ENCODE data around the gene SLC25A45. TPM values are rescaled to one million over a fixed set of nuclear protein-coding genes. Genes with fewer than 3 reads are reported as not detected.
"Not testable (repeated sequence)": the region's sequence is repeated elsewhere in the genome, so short reads cannot be mapped to it uniquely, and the experiment has no call there.

Gene SLC25A45
- total RNA-seq, 1 donor from 2014 or later, result 3.7 TPM

DNA sequence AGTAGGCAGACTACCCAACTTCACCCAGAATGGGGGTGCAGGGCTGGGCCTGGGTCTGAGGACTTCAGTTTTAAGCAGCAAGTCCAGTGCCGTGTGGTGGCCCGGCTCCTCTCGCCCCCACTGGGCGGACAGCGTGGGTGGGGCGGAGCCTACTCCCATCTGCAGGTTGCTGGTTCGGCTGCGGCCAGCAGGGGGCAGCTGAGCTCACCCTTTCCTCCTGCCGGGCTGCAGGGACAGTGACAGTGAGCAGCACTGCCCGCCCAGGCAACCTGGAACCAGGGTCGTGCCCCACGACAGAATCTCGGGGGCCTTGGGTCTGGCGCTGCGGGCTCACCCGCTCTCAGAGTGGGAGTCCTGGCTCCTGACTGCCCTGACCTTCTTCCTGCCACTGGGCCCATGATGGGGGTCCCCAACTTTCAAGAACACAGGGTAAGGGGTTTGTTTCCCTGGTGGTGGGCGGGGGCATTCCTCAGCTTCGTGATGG, 33.9 kb upstream of the SLC25A45 start:
- peak overlapping the region; percentile 89 to 99 (median 95) for H3K9ac ChIP-seq (ENCODE audit: low read depth in 1 of 3, low read length in 3 of 3)
- H3K4me1 ChIP-seq (ENCODE audit: control insufficient read depth in 3 of 3, insufficient read depth in 3 of 3, low read length in 3 of 3), result peaks cover 76 to 78% (median 77%) of the 10 kb centered on the region in 3 donors
- peak overlapping the region; percentile 73 to 84 (median 79) for H3K4me3 ChIP-seq (ENCODE audit: low read length in 3 of 3)
- no peaks in the 10 kb centered on the region for H3K36me3 ChIP-seq (ENCODE audit: control insufficient read depth in 3 of 3, insufficient read depth in 3 of 3, low read length in 3 of 3)
- H3K27ac ChIP-seq (ENCODE audit: low read depth, low read length), result peak overlapping the region; percentile 99
- H3K9me3 ChIP-seq (ENCODE audit: control insufficient read depth in 3 of 3, low read length in 3 of 3), result no peaks in the 10 kb centered on the region
- no peaks in the 10 kb centered on the region for H3K27me3 ChIP-seq (ENCODE audit: control insufficient read depth in 3 of 3, insufficient read depth in 3 of 3, low read length in 3 of 3)

DNA sequence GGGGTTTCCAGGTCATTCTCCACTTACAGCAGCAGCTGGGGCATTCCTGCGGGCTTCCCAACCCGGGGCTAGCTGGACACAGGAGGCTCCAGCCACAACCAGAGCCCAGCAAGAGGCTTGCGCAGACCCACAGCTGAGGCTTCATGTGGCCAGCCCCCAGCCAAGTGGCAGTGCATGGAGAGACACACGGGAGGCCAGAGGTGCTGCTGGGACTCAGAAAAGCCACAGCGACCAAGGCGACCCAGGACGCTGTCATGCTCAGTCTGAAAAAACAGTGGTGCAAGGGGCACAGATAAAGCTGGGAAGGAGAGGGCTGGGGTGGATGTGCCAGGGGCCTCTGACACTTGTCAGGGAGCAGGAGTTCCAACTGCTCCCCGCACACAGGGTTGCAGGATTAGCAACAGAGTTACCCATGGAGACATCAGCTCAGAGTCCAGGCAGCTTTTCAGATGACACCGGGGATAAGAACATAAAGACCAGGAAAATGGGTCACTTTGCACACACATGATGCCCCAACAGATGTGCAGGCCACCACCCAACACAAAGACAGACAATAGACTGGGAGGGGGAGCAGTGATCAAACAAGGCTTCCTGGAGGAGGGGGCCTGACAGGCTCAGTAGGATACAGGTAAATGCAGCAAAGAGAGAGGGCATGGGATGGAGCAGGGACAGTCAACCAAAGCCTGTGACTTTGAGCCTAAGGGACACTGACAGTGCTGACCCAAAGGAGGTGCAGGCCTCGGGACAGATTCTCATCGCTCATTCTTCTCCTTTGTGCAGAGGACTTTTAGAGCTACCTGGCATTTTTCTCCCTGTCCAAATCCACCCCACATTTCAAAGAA, 33.3 kb upstream of the SLC25A45 start:
- peaks cover 70 to 72% (median 71%) of the 10 kb centered on the region in 3 donors for H3K4me1 ChIP-seq (ENCODE audit: control insufficient read depth in 3 of 3, insufficient read depth in 3 of 3, low read length in 3 of 3)
- H3K9ac ChIP-seq (ENCODE audit: low read depth in 1 of 3, low read length in 3 of 3), result peak overlapping the region; percentile 63 to 99 (median 89)
- no peaks in the 10 kb centered on the region for H3K9me3 ChIP-seq (ENCODE audit: control insufficient read depth in 3 of 3, low read length in 3 of 3)
- H3K4me3 ChIP-seq (ENCODE audit: low read length in 3 of 3), result peak overlapping the region; percentile 73 to 84 (median 79)
- H3K27ac ChIP-seq (ENCODE audit: low read depth, low read length), result peak overlapping the region; percentile 99
- no peaks in the 10 kb centered on the region for H3K27me3 ChIP-seq (ENCODE audit: control insufficient read depth in 3 of 3, insufficient read depth in 3 of 3, low read length in 3 of 3)
- H3K36me3 ChIP-seq (ENCODE audit: control insufficient read depth in 3 of 3, insufficient read depth in 3 of 3, low read length in 3 of 3), result peaks cover 0 to 4% (median 2%) of the 10 kb centered on the region in 3 donors

DNA sequence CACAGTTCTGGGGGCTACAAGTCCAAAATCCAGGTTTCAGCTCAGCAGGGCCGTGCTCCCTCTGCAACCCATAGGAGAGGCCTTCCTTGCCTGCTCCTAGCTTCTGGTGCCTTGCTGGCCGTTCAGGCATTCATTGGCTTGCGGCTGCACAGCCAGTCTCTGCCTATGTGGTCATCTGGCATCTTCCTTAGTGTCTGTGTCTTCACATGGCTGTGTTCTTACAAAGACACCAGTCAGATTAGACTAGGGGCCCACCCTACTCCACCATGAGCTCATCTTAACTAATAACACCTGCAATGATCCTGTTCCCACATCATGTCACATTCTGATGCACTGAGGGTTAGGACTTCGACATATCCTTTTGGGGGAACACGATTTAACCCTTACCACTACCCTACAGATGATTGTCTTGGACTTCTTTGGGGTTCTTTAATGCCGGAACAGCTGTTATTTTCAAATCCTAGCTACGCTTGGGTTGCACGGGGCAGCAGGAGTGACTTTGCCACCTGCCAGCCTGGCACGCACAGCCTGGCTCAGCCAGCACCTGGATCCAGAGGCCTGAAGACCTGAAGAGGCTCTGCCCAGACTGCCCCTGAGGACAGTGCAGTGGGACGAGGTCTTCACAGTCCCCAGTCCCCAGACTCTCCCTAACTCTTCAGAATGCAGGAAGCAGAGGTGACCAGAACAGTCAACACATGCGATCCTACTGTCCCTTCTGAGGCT, 32.5 kb upstream of the SLC25A45 start:
- Histone ChIP-seq H3K36me3 (ENCODE audit: control insufficient read depth in 3 of 3, insufficient read depth in 3 of 3, low read length in 3 of 3) (peaks cover under 1 to 5% (median 2%) of the 10 kb centered on the region in 3 donors), H3K4me3 (ENCODE audit: low read length in 3 of 3) (peak overlapping the region in 2 of 3 donors; percentile 79 to 84), H3K9me3 (ENCODE audit: control insufficient read depth in 3 of 3, low read length in 3 of 3) (no peaks in the 10 kb centered on the region), H3K27me3 (ENCODE audit: control insufficient read depth in 3 of 3, insufficient read depth in 3 of 3, low read length in 3 of 3) (no peaks in the 10 kb centered on the region), H3K4me1 (ENCODE audit: control insufficient read depth in 3 of 3, insufficient read depth in 3 of 3, low read length in 3 of 3) (peaks cover 62 to 65% (median 64%) of the 10 kb centered on the region in 3 donors), H3K27ac (ENCODE audit: low read depth, low read length) (peak overlapping the region; percentile 99), H3K9ac (ENCODE audit: low read depth in 1 of 3, low read length in 3 of 3) (peak overlapping the region; percentile 63 to 99 (median 89))

DNA sequence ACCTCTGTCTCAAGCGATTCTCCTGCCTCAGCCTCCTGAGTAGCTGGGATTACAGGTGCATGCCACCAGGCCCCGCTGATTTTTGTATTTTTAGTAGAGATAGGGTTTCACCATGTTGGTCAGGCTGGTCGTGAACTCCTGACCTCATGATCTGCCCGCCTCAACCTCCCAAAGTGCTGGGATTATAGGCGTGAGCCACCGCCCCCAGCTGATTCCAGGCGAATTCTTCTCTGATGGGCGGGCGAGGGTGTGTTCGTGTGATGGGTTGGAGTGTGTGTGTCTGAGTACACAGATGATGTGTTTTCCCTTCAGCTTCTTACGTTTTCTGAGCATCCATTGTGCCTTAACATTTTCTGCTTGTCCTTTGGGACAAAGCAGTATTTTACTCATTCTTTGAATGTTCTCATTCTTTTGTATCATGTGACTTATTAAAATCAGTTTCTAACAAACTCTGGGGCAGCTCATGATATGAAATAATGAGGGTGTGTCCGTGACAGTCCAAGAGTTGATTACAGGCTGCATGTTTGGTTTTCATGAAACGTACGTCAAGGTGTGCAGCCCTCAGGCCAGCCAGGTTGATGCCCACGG, 30.7 kb upstream of the SLC25A45 start:
- H3K36me3 ChIP-seq (ENCODE audit: control insufficient read depth in 3 of 3, insufficient read depth in 3 of 3, low read length in 3 of 3), result peaks cover 4 to 14% (median 12%) of the 10 kb centered on the region in 3 donors
- H3K9ac ChIP-seq (ENCODE audit: low read depth in 1 of 3, low read length in 3 of 3), result peak overlapping the region in 1 of 3 donors; percentile 40
- H3K4me1 ChIP-seq (ENCODE audit: control insufficient read depth in 3 of 3, insufficient read depth in 3 of 3, low read length in 3 of 3), result peaks cover 47 to 48% (median 48%) of the 10 kb centered on the region in 3 donors
- not testable (repeated sequence) for H3K27ac ChIP-seq (ENCODE audit: low read depth, low read length); H3K9me3 ChIP-seq (ENCODE audit: control insufficient read depth in 3 of 3, low read length in 3 of 3); H3K27me3 ChIP-seq (ENCODE audit: control insufficient read depth in 3 of 3, insufficient read depth in 3 of 3, low read length in 3 of 3); H3K4me3 ChIP-seq (ENCODE audit: low read length in 3 of 3)

DNA sequence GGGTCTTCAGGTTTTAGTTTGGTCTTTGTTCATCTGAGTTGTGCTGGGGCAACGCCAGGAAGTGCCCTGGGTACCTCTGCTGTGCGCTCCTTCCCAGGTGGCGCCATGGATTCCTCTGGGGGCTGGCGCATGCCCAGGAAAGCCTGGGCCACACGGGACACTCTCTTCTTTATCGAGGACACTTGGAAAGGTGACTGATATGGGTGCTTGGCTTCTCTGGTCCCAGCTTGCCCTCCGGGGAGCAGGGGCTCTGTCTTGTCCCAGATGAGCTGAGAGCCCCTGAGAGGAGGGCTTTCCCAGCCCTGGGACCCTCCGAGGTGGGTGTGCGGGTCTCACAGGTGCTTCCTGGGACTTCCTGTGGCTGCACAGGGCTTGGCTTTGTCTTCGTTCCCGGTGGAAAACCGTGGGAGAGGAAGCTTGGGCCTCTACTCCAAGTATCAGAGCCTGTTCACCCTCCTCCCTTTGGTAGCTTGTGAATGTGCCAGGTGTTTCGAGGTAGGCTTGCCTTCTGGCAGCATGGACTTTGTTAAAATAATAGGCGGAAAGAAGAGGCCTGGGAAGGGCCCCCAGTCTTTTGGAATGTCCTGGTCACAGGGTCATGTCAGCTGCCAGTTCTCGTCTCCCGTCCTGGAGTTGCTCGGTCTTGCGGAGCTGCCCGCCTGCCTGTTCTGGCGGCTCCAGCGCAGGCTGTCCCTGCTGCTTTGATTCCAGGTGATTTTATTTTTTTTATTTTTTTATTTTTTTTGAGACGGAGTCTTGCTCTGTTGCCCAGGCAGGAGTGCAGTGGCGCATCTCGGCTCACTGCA, 30.0 kb upstream of the SLC25A45 start:
- H3K9ac ChIP-seq (ENCODE audit: low read depth in 1 of 3, low read length in 3 of 3), result peak overlapping the region in 1 of 3 donors; percentile 45
- H3K4me3 ChIP-seq (ENCODE audit: low read length in 3 of 3), result no peak overlapping the region
- no peaks in the 10 kb centered on the region for H3K27me3 ChIP-seq (ENCODE audit: control insufficient read depth in 3 of 3, insufficient read depth in 3 of 3, low read length in 3 of 3)
- H3K9me3 ChIP-seq (ENCODE audit: control insufficient read depth in 3 of 3, low read length in 3 of 3), result no peaks in the 10 kb centered on the region
- H3K27ac ChIP-seq (ENCODE audit: low read depth, low read length), result no peak overlapping the region
- H3K4me1 ChIP-seq (ENCODE audit: control insufficient read depth in 3 of 3, insufficient read depth in 3 of 3, low read length in 3 of 3), result peaks cover 40 to 42% (median 42%) of the 10 kb centered on the region in 3 donors
- H3K36me3 ChIP-seq (ENCODE audit: control insufficient read depth in 3 of 3, insufficient read depth in 3 of 3, low read length in 3 of 3), result peaks cover 4 to 15% (median 12%) of the 10 kb centered on the region in 3 donors

DNA sequence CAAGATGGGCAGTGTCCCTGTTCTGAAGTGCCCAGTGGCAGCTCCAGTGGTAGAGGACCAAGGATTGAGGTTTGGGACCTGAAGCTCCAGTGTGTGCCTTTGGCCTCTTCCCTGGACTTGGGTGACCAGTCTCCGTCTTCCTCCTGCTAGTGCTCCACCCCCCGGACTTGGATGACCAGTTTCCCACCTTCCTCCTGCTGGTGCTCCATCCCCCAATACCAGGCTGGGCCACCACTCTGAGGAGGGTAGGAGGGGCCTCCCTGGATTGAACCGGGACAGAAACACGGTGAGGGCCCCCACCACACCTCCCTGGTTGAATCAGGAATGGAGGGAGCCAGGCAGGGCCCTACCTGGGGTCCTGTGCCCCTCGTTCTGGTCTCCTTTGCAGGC, 29.2 kb upstream of the SLC25A45 start:
- no peaks in the 10 kb centered on the region for H3K9me3 ChIP-seq (ENCODE audit: control insufficient read depth in 3 of 3, low read length in 3 of 3)
- no peaks in the 10 kb centered on the region for H3K27me3 ChIP-seq (ENCODE audit: control insufficient read depth in 3 of 3, insufficient read depth in 3 of 3, low read length in 3 of 3)
- H3K27ac ChIP-seq (ENCODE audit: low read depth, low read length), result no peak overlapping the region
- H3K4me3 ChIP-seq (ENCODE audit: low read length in 3 of 3), result no peak overlapping the region
- H3K4me1 ChIP-seq (ENCODE audit: control insufficient read depth in 3 of 3, insufficient read depth in 3 of 3, low read length in 3 of 3), result peaks cover 32 to 34% (median 34%) of the 10 kb centered on the region in 3 donors
- H3K36me3 ChIP-seq (ENCODE audit: control insufficient read depth in 3 of 3, insufficient read depth in 3 of 3, low read length in 3 of 3), result peaks cover 4 to 15% (median 12%) of the 10 kb centered on the region in 3 donors
- H3K9ac ChIP-seq (ENCODE audit: low read depth in 1 of 3, low read length in 3 of 3), result peak overlapping the region in 1 of 3 donors; percentile 33

DNA sequence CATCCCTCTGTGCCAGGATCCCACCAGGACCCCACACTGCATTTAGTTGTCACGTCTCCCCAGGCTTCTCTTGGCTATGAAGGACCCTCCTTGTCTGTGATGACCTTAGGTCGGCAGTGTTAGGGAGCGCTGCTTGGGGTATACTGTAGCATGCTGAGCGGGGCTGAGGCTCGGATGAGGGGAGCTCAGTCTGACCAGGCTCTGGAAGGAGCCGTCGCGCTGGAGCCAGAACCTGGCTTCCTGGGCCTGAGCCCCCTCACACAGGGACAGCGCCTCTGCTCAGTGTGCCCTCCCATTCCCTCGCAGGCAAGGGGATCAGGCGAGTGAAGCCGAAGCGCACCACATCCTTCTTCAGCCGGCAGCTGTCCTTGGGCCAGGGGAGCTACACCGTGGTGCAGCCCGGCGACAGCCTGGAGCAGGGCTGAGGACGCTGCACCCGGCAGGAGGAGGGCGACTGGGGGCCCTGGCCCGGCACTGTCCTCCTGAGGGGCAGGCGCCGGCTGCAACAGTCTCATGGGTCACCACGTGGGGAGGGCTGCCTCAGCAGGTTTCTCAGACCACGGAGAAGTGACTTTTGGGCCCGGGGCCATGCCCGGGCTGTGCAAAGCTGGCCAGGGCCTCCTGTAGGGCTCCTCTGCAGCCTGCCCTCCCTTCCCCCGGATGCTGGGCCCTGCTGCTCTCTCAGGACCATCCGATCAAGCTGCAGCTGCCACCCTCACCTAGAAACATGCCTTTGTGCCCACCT, 28.7 kb upstream of the SLC25A45 start:
- Histone ChIP-seq H3K27me3 (ENCODE audit: control insufficient read depth in 3 of 3, insufficient read depth in 3 of 3, low read length in 3 of 3) (no peaks in the 10 kb centered on the region), H3K27ac (ENCODE audit: low read depth, low read length) (no peak overlapping the region), H3K36me3 (ENCODE audit: control insufficient read depth in 3 of 3, insufficient read depth in 3 of 3, low read length in 3 of 3) (peaks cover 4 to 15% (median 12%) of the 10 kb centered on the region in 3 donors), H3K4me1 (ENCODE audit: control insufficient read depth in 3 of 3, insufficient read depth in 3 of 3, low read length in 3 of 3) (peaks cover 27 to 29% (median 28%) of the 10 kb centered on the region in 3 donors), H3K9me3 (ENCODE audit: control insufficient read depth in 3 of 3, low read length in 3 of 3) (no peaks in the 10 kb centered on the region), H3K9ac (ENCODE audit: low read depth in 1 of 3, low read length in 3 of 3) (no peak overlapping the region), H3K4me3 (ENCODE audit: low read length in 3 of 3) (no peak overlapping the region)

DNA sequence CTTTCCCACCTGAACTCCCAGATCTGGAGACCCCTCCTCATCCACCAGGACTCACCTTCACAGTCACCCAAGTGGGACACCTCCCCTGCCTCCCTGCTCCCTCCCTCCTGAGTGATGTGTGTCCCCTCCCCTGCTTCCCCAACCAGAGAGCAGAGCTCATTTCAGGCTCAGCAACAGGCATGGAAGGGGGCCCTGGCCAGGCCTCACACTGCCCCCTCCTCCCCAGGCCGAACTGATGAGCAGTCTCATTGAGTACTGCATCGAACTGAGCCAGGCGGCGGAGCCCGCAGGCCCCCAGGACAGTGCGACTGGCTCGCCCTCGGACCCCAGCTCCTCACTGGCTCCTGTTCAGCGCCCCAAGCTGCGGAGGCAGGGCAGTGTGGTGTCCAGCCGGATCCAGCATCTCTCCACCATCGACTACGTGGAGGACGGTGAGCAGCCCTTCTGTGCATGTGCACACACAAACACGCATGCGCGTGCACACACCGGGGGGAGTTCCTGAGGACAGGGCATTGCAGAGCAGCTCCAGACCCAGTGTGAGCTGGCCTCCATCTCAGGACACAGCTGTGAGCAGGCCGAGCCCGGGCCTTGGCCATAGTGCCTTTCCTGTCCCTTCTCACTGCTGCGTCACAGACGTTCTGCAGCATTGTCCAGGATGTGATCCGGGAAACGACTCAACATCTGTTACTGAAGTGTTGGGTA, 22.3 kb upstream of the SLC25A45 start:
- no peaks in the 10 kb centered on the region for H3K9me3 ChIP-seq (ENCODE audit: control insufficient read depth in 3 of 3, low read length in 3 of 3)
- no peak overlapping the region for H3K27ac ChIP-seq (ENCODE audit: low read depth, low read length)
- H3K36me3 ChIP-seq (ENCODE audit: control insufficient read depth in 3 of 3, insufficient read depth in 3 of 3, low read length in 3 of 3), result peaks cover 24 to 32% (median 29%) of the 10 kb centered on the region in 3 donors
- no peaks in the 10 kb centered on the region for H3K27me3 ChIP-seq (ENCODE audit: control insufficient read depth in 3 of 3, insufficient read depth in 3 of 3, low read length in 3 of 3)
- no peak overlapping the region for H3K9ac ChIP-seq (ENCODE audit: low read depth in 1 of 3, low read length in 3 of 3)
- H3K4me1 ChIP-seq (ENCODE audit: control insufficient read depth in 3 of 3, insufficient read depth in 3 of 3, low read length in 3 of 3), result peaks cover 5 to 9% (median 6%) of the 10 kb centered on the region in 3 donors
- H3K4me3 ChIP-seq (ENCODE audit: low read length in 3 of 3), result no peak overlapping the region

Measured in skeletal muscle tissue (tissue), 4 donors.